Mammary epithelial cell (primary cell): Measurements from ENCODE around the gene SMC4.

Experiments
- EZH2 ChIP-seq: IDR thresholded peaks from 2 replicates; pipeline ENCODE4 v1.6.1; 2012; ENCODE audit warnings: low read length, inconsistent platforms, borderline replicate concordance
- TF ChIP-seq, protein P1 (sequence below), 2 donors: IDR thresholded peaks in 1 of 2; conservative IDR thresholded peaks in 1 of 2; 2 replicates each; pipeline ENCODE4 v1.5.1; 2011 to 2012; ENCODE audit warnings: inconsistent platforms in 2 of 2, low read length in 2 of 2, mild to moderate bottlenecking in 2 of 2, control low read depth in 1 of 2, low read depth in 1 of 2; ENCODE audit not compliant: insufficient read depth in 1 of 2; ENCODE audit errors: extremely low read depth in 1 of 2

DNA sequence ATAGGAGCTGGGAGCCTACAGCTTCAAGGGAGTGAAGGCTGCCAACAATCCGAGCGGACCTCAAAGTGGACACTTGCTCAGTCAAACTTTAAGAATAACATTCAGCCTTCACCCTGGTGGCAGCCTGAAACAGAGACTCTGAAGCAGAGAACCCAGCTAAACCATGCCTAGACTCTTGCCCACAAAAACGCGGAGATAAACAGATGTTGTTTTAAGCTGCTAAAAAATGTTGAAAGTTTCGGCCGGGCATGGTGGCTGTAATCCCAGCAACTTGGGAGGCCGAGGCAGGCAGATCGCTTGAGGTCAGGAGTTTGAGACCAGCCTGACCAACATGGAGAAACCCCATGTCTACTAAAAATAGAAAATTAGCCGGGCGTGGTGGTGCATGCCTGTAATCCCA, 79.9 kb downstream of the SMC4 start:
- TF ChIP-seq, protein P1, sequence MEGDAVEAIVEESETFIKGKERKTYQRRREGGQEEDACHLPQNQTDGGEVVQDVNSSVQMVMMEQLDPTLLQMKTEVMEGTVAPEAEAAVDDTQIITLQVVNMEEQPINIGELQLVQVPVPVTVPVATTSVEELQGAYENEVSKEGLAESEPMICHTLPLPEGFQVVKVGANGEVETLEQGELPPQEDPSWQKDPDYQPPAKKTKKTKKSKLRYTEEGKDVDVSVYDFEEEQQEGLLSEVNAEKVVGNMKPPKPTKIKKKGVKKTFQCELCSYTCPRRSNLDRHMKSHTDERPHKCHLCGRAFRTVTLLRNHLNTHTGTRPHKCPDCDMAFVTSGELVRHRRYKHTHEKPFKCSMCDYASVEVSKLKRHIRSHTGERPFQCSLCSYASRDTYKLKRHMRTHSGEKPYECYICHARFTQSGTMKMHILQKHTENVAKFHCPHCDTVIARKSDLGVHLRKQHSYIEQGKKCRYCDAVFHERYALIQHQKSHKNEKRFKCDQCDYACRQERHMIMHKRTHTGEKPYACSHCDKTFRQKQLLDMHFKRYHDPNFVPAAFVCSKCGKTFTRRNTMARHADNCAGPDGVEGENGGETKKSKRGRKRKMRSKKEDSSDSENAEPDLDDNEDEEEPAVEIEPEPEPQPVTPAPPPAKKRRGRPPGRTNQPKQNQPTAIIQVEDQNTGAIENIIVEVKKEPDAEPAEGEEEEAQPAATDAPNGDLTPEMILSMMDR (conservative IDR thresholded peaks at IDR 0.05 in 1 of 2, IDR thresholded peaks at IDR 0.05 in 1 of 2; ENCODE audit: extremely low read depth in 1 of 2, insufficient read depth in 1 of 2, low read depth in 1 of 2, low read length in 2 of 2), result no peak
- TF ChIP-seq EZH2, result no peak
